ENCODE results near the gene ANGEL2.
A peak's percentile ranks its signal among the peaks of the same experiment; 100 is the strongest.

The ANGEL2 gene

DNA sequence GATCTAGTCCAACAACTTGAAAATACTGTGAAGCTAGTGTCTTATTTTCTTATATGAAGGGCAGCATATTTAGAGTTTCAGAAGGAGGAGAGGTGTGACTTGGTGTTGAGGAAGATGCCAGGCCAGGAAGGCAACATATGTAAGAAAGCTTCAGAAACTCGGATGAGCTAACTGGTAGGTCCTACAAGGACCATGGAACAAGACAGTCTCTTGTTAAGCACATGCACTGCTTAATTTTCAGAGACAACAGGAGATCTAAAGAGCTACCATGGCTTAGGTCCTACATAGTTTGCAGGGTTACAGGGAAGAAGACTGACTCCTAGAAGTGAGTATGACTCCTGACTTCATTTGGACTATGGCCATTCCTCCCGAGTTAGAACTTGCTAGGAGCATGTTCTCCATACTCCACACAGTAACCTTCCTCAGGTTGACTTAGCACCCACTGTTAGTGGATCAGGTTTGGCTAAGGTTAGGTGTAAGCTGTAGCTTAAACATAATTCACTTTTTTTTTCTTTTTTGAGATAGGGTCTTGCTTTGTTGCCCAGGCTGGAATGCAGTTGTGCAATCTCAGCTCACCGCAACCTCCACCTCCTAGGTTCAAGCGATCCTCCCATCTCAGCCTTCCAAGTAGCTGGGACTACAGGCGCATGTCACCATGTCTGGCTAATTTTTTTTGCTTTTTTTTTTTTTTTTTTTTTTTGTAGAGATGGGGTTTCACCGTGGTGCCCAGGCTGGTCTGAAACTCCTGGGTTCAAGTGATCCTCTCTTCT, 31.0 kb downstream of the ANGEL2 start:
- H3K27me3 Mint-ChIP-seq = no peaks in the 10 kb centered on the region
- no peak overlapping the region for H3K4me3 Mint-ChIP-seq
- no peak for ATAC-seq
- H3K4me1 Mint-ChIP-seq = peaks cover 18% of the 10 kb centered on the region
- H3K36me3 Mint-ChIP-seq = no peaks in the 10 kb centered on the region
- no peak overlapping the region for H3K27ac Mint-ChIP-seq
- no peaks in the 10 kb centered on the region for H3K9me3 Mint-ChIP-seq

DNA sequence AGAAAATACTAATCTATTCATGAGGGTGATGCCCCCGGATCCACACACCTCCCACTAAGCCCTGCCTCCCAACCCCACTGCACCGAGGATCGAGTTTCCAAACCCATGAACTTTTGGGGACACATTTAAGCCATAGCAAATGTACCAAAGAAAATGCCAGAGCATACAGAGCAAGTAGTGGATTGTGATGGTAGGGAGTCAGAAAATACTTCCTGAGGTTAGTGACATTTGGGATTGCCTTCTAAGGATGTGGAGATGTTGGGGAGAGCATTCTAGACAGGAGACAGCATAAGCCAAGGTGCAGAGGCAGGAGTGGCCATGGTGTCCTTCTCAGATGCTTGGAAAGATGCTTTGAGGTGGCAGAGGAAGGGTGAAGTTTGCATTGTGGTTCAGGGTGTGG, 32.2 kb downstream of the ANGEL2 start:
- Mint-ChIP-seq H3K4me1 (peaks cover 30% of the 10 kb centered on the region), H3K27ac (no peak overlapping the region), H3K4me3 (no peak overlapping the region), H3K36me3 (no peaks in the 10 kb centered on the region), H3K27me3 (no peaks in the 10 kb centered on the region), H3K9me3 (no peaks in the 10 kb centered on the region)
- no peak for ATAC-seq

DNA sequence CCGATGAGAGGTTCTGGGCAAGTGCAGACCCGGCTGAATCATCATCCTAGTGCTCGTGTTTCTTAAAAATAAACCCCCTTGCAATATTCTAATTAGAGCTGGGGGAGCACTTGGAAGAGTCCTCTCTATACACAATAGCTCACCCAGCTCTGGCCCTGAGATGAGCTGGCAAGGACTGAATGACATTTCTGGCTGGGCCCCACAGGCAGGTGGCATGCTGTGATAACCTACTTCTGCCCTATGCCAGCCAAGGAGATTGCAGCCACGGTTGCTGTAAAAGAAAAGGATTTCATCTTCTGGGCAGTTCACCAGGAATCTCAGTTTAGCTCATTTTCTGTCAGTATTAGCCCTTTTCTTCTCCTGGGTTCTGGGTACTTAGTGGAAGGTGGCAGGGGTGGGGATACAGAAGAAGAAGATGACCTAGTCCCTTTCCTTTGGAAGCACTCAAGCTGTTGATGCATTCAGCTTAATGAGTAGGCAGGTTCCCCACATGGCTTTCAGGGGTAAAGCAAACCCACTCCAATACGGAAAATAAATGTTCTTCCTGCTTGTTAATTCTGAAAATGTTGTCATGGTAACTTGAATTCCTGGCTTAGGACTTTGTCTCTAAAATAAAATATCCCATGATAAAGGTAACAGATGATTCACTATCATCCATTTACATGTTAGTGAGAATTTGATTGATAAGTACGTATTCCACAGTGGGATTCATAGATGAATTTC, 33.1 kb downstream of the ANGEL2 start:
- no peak for ATAC-seq
- Mint-ChIP-seq H3K9me3 (no peaks in the 10 kb centered on the region), H3K36me3 (no peaks in the 10 kb centered on the region), H3K27ac (no peak overlapping the region), H3K4me1 (peaks cover 34% of the 10 kb centered on the region), H3K4me3 (no peak overlapping the region), H3K27me3 (no peaks in the 10 kb centered on the region)

DNA sequence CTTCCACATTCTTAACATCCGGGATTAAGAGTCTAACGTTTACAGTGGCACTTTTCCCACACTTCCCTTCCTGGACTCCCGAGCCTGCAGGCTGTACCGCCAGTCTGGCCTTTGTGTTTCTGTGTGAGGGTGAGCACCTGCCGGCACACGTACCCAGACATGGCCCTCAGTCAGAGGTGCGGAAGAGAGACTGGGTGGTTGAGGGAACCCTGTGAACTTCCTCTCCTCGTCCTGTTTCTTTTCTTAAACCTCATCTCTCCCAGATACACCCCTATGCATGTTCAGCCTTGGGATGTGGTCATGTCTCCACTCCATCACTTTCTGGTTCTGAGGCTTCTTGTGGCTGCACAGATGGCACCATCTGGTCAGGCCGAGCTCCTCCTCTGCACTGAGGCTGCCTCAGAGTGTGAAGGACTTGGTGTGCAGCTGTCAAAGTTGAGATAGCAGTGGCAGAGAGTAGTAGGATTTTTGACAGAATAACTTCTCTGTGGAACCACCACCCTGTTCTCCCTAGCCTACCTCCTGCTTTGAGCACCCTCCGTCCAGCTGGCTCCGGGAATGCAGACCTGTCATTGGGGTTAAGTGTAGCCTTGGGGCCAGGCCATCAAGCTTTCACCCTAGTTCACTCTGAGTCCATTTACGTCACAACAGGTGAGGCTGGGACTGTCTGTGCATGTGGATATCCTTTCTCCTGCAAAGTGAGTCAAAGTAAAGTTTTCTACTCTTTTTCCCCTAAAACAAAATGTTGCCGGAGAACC, 33.9 kb downstream of the ANGEL2 start:
- Mint-ChIP-seq H3K4me1 (peaks cover 41% of the 10 kb centered on the region), H3K27ac (peak overlapping the region; percentile 52), H3K27me3 (peaks cover 5% of the 10 kb centered on the region), H3K9me3 (no peaks in the 10 kb centered on the region), H3K36me3 (no peaks in the 10 kb centered on the region), H3K4me3 (no peak overlapping the region)
- peak; percentile 49 for ATAC-seq

DNA sequence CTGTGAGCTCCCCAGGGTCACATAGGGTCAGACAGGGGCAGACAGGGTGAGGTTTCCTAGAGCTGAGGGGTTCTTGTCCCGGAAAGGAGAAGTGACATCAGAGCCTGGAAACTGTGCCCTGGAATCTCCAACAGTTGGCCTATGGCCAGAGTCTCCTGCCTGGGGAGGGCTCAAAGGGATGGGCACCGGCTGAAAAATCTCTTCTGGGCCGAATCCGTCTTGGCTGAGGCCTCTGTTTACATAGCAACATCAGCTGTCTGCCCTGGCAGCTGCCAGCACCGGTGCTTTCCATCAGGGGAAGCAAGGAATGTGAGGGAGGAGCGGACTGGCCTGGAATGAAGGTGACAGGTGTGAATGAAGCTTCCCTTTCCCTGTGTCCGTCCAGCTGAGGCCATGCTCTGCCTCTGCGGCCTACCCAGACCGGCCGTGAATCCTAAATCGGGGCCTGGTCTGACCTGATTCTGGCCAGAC, 34.6 kb downstream of the ANGEL2 start:
- peaks cover 12% of the 10 kb centered on the region for H3K27me3 Mint-ChIP-seq
- no peaks in the 10 kb centered on the region for H3K9me3 Mint-ChIP-seq
- peak overlapping the region; percentile 52 for H3K27ac Mint-ChIP-seq
- peaks cover 41% of the 10 kb centered on the region for H3K4me1 Mint-ChIP-seq
- H3K36me3 Mint-ChIP-seq = peaks cover 6% of the 10 kb centered on the region
- no peak overlapping the region for H3K4me3 Mint-ChIP-seq
- ATAC-seq = no peak

DNA sequence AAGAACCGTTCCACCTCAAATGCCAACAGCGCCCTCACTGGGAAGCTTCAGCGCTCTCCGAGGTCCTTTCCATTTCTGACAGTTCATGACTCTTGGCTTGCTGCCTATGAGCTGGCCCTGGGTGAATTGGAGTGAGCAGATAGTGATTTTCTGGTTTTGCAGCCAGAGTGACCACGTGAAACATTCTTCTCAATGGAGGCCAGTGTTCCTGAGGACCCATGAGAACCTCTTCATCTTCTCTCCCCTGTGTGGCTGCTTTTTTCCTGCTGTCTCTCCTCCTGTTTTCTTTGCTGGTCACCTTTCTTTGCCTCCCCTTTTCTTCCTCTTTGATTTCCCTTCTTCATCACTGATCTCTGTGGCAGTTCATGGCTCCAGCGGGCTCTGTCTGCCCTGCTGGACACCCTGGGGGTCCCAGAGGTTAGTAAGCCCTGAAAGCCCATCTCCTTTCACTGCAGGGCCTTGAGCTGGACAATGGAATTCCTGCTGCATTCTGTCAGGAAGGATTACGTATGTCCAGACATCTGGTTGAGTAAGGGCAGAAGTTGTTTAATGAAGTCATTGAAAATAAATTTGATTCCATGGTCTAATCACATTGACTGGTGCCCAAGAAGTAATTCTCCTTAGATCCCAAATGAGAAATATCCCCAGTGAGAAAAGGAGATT, 35.4 kb downstream of the ANGEL2 start:
- ATAC-seq = peak; percentile 21
- H3K27ac Mint-ChIP-seq = peak overlapping the region; percentile 72
- peaks cover 14% of the 10 kb centered on the region for H3K27me3 Mint-ChIP-seq
- H3K36me3 Mint-ChIP-seq = peaks cover 6% of the 10 kb centered on the region
- H3K9me3 Mint-ChIP-seq = no peaks in the 10 kb centered on the region
- H3K4me3 Mint-ChIP-seq = no peak overlapping the region
- peaks cover 41% of the 10 kb centered on the region for H3K4me1 Mint-ChIP-seq

DNA sequence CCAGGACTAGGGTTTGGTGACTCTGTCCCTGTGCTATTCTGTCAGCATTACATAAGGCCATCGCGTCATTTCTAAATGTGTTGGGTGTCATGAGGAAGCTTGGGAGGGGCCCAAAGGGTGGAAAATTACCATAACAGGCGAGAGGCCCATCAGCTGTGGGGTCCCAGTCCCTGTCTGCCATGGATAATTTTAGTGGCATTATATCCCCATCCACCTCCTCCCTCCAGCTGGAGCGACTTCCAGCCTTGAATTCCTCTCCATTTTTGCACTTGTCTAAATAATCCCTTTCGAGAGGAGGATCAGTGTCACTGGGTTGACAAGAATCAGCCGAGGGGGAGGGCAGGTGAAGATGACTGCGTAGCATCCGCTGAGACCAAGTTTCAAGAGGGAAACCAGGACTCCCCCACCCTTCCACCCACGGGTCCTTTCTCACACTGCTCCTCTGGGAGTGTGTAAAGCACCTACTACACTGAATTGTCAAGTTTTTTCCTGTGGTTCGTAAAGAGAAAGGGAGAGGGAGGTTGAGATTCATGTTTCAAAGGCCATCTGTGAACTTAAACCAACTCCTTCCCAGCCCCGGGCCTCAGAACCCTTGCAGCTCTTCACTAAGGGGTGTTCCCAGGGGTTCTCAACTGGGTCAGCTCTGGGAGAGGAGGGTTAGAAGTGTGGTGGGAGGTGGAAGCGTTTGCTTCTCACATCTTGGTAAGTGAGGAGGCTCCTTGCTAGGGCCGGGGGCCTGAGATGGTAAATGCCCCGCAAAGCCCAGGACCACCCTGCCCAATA, 36.1 kb downstream of the ANGEL2 start:
- peak overlapping the region; percentile 16 for H3K4me3 Mint-ChIP-seq
- H3K27ac Mint-ChIP-seq = peak overlapping the region; percentile 72
- H3K4me1 Mint-ChIP-seq = peaks cover 41% of the 10 kb centered on the region
- ATAC-seq = peak; percentile 88
- peaks cover 14% of the 10 kb centered on the region for H3K27me3 Mint-ChIP-seq
- peaks cover 6% of the 10 kb centered on the region for H3K36me3 Mint-ChIP-seq
- no peaks in the 10 kb centered on the region for H3K9me3 Mint-ChIP-seq

DNA sequence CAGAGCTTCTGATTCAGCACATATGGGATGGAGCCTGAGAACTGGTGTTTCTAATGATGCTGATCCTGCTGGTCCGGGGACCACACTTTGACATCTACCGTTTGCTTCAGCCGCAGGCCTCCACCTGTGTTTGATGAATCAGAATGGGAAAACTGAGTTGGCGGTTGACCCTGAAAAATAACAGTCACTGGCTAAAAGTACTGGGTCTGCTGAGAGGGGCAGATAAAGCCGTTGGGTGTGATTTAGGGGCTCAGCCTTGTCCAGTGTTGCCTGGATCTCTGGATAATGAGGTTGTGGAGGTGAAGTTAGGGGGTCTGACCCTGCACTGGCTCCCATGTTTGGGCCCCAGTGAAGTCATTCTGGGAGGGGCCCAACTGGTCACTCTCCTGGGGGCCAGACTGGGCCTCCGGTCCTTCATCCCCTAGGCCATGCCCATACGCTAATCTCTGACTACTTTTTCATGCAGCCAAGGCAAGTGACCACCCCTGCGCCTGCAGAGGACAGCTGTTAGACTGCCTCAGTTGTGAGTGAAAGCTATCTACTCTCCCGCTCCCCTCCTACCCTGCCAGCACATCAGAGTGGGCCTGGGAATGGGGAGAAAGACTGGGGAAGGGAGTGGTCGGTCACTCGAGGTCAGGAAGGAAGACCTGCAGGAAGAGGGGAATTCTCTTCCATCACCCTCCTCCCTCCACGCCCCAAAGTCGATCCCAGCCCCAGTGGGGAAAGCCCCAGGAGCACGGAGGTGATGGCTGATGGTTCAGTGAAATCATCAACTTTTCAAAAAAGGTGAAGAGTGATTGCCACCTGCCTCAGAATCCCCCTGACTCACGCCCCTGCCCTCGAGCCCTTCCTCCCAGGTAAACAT, 37.7 kb downstream of the ANGEL2 start:
- Mint-ChIP-seq H3K27me3 (peaks cover 14% of the 10 kb centered on the region), H3K27ac (peak overlapping the region; percentile 72), H3K9me3 (no peaks in the 10 kb centered on the region), H3K4me3 (no peak overlapping the region), H3K36me3 (peaks cover 6% of the 10 kb centered on the region), H3K4me1 (peaks cover 41% of the 10 kb centered on the region)
- peak; percentile 46 for ATAC-seq

DNA sequence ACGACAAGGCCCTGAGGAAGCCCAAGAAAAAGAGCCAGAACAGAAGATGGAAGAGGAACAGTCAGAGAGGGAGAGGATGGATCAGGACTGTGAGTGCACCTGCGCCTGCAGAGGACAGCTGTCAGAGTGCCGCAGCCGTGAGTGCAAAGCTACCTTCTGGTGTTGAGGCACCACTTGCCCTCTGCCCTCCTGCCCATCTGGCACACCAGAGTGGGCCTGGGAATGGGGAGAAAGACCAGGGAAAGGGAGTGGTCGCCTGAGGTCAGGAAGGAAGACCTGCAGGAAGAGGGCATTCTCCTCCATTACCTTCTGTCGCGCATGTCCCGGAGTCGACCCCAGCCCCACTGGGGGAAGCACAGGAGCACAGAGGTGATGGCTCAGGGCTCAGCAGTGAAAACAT, 39.1 kb downstream of the ANGEL2 start:
- Mint-ChIP-seq H3K4me3 (no peak overlapping the region), H3K36me3 (peaks cover 6% of the 10 kb centered on the region), H3K27me3 (peaks cover 14% of the 10 kb centered on the region), H3K27ac (peak overlapping the region; percentile 30), H3K4me1 (peaks cover 37% of the 10 kb centered on the region), H3K9me3 (no peaks in the 10 kb centered on the region)
- ATAC-seq = no peak

DNA sequence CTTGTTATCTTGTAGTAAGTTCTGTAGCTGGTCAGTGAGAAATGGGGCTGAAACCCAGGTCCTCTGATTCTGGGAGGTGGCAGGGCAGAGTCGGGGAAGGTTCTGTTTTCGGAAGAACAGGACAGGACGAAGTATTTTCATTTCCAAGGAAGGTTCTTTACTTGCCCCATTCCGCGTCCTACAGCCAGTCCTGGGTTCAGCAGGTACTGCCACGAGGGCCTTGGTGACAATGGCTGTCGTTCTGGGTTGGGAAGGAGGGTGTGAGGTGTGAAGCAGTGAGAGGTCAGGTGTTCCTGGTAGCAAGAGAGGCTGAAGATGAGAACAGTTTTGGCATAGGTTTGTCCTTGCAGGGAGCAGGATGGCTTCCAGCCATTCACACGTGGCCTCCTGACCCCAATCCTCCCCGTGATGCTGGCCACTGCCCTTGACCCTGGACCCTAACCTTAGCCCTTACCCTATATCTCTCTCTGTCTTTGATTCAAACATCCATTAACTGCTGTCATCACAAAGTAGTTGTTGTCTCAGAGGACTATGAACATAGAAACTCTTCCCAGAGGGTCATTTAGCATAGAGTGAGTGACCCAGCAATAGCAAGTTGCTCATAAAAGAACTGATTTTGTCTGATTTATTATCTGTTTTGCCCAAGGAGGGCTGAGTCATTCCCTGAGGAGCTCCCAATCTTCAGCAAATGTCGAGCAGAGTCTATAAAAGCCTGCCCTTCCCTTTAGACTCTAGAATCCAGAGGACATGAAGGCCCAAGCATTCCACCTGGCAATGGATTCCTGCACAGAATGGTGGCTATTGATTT, 40.4 kb downstream of the ANGEL2 start:
- Mint-ChIP-seq H3K9me3 (no peaks in the 10 kb centered on the region), H3K4me3 (no peak overlapping the region), H3K4me1 (peaks cover 29% of the 10 kb centered on the region), H3K27me3 (peaks cover 14% of the 10 kb centered on the region), H3K36me3 (peaks cover 6% of the 10 kb centered on the region), H3K27ac (no peak overlapping the region)
- ATAC-seq = no peak

DNA sequence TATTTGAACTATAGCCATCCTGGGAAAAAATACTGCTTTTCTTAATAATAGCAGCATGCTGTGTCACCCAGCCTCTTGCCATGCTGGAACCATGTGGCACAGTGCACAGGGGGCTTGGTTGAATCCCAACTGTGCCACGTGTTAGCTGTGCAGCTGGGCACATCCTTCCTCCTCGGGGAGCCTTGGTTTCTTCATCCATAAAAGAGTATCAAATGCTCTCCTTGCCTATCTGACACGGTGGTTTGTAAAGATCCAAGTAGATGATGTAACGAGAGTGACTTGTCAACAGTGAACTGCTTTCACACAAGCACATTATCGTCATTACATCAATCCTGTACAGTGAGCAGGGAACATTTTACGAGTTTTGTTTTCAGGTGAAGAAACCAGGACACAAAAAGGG, 41.0 kb downstream of the ANGEL2 start:
- Mint-ChIP-seq H3K4me3 (no peak overlapping the region), H3K27ac (no peak overlapping the region), H3K36me3 (peaks cover 6% of the 10 kb centered on the region), H3K9me3 (no peaks in the 10 kb centered on the region), H3K4me1 (peaks cover 23% of the 10 kb centered on the region), H3K27me3 (peaks cover 14% of the 10 kb centered on the region)
- ATAC-seq = no peak

DNA sequence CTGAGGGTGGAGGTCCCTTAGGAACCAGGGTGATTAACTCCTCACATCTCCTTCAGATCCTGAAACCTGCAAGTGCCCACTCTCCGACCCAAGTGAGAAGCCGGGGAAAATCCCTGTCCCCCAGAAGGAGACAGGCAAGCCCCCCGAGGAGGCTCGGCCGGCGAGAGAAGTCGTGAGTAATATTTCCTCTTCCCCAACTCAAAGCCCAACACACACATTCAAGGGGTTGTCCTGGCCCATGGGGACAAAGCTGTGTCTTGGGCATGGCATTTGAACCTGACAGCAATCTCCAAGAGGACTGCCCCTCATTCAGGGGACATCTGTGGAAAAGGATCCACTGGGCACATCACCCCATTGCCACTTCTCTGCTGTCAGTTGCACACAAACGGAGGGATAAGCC, 41.8 kb downstream of the ANGEL2 start:
- H3K4me1 Mint-ChIP-seq = peaks cover 15% of the 10 kb centered on the region

DNA sequence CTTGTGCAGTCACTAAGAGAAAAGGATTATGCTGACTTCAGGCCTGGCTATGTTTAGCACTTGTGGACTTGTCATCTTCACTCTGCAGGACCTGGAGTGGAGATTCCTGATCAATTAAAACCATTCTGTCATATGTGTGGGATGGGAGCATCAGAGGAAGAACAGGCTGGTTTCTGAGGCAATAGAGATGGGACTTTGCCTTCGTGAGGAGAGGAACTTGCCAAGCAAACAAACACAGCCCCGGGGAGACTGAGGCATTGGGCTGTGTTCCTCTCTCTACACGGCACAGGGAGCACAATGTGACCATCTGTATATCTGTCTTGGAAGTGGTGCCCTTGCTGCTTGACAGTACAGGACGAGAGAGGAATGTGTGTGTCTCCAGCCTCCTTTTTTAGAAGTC, 42.2 kb downstream of the ANGEL2 start:
- Mint-ChIP-seq H3K4me3 (no peak overlapping the region), H3K4me1 (peaks cover 11% of the 10 kb centered on the region)
- no peak for ATAC-seq

More for the DNA sequence above, 41.8 kb downstream of the ANGEL2 start:
- ATAC-seq = no peak
- Mint-ChIP-seq H3K36me3 (peaks cover 6% of the 10 kb centered on the region), H3K4me3 (no peak overlapping the region), H3K27me3 (peaks cover 14% of the 10 kb centered on the region), H3K27ac (no peak overlapping the region), H3K9me3 (no peaks in the 10 kb centered on the region)

More for the DNA sequence above, 42.2 kb downstream of the ANGEL2 start:
- Mint-ChIP-seq H3K27ac (no peak overlapping the region), H3K36me3 (peaks cover 6% of the 10 kb centered on the region), H3K27me3 (peaks cover 14% of the 10 kb centered on the region), H3K9me3 (no peaks in the 10 kb centered on the region)
